ENCODE data around the gene RBM6.

DNA sequence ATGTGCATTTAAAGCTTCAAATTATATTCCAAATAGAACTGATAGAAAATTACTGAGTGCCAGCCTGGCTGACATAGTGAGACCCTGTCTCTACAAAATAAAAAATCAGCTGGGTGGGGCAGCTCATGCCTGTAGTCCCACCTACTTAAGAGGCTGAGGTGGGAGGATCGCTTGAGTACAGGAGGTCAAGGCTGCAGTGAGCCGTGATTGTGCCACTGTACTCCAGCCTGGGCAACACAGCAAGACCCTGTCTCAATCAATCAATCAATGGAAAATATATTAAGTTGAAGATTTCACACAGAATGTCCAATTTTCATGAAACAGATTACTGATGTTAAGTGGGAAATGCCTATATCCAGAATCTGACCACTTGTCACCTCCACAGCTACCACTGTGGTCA, 14.5 kb upstream of the RBM6 start:
- TF ChIP-seq, protein P1, sequence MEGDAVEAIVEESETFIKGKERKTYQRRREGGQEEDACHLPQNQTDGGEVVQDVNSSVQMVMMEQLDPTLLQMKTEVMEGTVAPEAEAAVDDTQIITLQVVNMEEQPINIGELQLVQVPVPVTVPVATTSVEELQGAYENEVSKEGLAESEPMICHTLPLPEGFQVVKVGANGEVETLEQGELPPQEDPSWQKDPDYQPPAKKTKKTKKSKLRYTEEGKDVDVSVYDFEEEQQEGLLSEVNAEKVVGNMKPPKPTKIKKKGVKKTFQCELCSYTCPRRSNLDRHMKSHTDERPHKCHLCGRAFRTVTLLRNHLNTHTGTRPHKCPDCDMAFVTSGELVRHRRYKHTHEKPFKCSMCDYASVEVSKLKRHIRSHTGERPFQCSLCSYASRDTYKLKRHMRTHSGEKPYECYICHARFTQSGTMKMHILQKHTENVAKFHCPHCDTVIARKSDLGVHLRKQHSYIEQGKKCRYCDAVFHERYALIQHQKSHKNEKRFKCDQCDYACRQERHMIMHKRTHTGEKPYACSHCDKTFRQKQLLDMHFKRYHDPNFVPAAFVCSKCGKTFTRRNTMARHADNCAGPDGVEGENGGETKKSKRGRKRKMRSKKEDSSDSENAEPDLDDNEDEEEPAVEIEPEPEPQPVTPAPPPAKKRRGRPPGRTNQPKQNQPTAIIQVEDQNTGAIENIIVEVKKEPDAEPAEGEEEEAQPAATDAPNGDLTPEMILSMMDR (IDR thresholded peaks at IDR 0.05): no peak
- TF ChIP-seq POLR2A (IDR thresholded peaks at IDR 0.05): no peak

All from heart left ventricle (tissue), 13 donors.